ENCODE results near the gene RBP2.
A peak's percentile ranks its signal among the peaks of the same experiment; 100 is the strongest.

Gene RBP2

DNA sequence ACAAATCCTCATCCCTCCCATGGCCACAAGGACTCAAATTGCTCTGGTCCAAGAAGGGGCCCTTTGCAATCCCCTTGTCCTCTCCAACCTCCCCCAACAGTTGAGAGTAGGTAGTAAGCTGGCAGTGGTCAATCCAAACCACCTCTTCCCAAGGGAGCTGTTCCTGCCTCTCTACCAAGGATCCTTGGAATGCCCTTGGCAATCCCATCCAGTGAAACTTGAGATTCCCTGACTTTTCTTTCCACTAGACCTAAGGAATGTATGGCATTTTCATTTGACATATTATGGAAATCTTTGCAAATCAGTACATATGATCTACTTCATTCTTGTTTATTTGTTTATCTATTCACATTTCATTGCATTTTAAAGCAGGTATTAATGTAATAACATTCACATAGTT, 4.8 kb upstream of the RBP2 start:
- ATAC-seq, result no peak
- DNase-seq, result no peak

DNA sequence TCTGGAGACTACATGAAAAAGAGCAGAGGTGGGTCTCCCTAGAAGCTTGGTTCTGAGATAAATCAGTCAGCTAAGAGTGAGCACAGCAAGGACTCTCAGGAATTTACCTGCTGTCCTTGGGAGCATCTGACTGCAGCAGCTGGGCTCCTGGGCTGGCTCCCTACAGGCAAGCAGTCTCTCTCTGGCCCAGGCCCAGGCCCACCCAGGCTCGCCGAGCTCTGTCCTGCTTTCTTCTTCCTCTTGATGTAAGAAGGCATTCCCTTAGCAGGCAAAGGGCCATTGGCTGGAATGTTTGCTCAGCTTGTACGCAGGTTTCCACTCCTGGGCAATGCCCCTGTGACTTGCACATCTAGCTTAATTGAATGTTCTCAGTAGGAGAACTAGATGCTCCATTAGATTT, 4.3 kb upstream of the RBP2 start:
- ATAC-seq (no peak), DNase-seq (no peak)

DNA sequence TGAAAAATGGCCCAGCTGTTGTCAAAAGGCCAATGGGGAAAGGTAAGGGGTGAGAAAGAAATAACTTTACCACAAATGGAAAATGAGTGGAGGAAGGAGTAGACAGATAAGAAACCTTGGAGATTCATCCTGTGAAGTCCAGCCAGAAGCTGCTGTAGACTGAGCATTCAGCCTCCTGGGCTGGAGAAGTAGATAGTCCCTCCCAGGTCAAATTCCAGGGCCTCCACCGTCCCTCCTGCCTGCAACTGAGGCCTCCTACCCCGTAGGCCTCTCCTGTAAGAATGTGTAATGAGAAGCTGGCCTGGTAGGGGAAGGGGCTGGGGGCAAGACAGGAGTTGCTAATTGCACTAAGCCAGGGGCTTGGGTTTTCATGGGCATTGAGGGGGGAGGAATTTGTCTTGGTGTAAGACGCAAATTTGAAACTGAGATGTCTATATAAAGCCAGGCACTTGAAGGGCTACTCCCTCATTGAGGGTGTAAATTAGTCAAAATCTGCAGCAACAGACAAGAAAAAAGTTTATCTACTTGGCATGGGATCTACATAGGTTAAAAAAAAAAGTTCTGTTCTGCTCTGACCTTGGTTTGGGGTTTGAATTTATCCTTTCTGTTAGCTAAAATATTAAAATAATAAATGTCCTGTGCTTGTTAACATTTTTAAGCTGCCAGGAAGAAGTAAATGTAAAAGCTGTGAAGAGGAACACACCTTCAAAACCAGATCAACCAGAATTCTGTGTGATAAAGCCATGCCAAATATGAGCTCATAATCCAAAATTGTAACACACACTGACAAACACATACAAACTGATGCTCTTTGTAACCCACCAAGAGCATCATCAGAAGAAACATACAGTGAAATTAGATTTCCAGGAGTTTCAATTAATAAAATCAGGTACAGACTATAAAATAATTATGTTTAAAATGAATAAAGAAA, 1.7 kb upstream of the RBP2 start:
- no peak for ATAC-seq
- no peak for DNase-seq

DNA sequence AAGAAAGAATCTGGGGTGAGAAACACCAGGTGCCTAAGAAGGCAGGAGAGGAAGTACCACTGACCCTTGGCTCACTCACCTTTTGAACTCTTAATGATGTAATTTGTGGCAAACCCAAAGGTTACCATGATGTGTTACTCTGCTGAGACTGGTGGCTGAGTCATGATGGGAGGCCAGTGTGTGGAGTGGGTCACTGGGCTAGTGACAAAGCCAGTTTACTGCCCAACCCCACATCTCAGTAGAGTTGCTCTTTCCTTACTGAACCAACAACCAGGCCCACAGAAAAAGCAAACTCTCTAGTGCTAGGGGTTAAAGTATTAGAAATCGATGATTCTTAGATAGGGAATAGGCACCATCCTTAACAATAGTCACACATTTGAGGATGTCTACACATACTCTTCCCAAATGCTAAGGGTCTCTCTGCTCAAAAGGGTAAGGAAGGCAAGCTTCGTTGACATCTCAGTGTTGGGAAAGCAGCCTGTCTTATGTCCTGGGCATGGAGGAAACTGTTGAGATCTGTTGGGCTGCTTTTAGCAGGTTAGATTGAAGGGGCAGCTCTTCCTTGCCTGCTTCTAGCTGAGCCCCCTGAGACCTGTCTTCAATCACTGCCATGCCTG, 3.1 kb downstream of the RBP2 start:
- ATAC-seq (no peak), DNase-seq (no peak)

DNA sequence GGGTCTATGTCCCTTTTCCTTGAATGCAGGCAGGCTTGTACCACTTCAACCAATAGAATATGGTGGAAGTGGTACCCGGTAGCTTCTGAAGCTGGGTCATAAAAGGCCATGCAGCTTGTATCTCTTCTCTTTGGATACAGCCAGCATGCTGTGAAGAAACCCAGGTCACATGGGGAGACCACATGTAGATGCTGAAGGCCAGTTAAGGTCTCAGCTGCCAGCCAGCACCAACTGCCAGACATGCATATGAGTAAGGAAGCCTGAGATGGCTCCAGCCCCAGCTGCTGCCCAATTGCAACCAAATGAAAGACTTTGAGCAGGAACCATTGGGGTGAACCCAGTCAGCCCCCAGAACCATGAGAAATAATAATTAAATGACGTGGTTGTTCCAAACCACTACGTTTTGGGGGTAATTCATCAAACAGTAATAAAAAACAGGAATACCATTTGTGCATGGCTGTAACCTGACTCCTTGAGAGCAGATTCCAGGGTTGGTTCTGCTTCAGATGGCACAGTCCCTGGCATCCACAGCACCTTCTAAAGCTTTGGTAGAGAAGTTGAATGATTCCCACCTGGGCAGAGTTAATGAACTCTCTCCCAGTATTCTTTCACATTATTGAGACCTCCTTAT, 3.8 kb downstream of the RBP2 start:
- ATAC-seq, result no peak
- no peak for DNase-seq

DNA sequence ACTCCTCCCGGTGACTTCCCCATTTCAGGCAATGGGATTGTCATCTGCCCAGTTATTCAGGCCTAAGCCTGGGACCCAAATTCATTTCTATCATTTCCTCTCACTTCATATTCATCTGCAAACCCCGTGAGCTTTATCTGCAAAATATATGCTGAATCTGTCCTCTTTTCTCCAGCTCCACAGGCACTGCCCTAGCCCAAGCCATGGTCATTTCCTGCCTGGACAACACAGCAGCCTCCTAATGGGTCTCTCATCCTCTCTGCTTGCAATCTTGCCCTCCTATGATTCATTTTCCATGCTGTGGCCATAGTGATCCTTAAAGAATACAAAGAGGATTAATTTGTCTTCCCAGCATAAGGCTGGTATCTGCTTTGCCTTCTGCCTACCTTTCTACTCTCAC, 6.1 kb downstream of the RBP2 start:
- no peak for ATAC-seq

DNA sequence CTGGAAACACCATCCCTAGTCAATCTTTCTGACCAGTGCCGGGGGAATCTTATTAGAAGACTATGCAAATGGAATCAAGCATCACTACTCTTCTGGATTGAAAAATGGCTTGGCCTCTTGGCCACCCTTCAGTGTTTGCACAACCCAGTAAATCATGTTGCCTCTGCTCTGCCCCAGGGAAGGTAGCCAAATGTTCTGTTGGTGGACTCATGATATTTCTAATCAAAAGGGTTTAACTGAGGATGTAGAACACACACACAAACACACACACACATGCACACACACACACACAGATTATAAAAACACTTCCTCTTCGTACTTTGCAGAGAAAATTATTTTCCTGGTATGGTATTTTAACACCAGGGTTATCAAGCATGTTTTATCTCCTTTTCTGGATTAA, 7.9 kb downstream of the RBP2 start:
- ATAC-seq (no peak), DNase-seq (no peak)

More for the DNA sequence above, 6.1 kb downstream of the RBP2 start:
- DNase-seq, result no peak

DNA sequence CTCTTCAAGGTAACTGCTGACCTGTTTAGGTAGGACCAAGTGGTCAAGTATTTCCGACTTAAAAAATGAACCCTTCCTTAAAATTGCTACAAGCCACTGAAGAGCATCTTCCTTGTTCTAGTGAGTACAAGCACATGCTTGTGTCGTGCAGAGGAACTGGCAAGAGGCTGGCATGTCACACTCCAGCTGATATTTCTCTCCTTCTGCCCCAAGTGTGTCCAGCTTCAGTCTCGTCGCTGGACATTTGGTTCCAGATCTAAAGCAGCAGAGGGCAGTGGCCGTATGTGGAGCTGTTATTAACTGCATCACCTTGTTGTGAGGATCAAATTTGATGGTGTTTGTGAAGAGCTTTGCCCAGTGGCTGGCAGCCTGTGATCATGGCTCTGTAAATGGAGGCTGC, 10.0 kb downstream of the RBP2 start:
- DNase-seq, result no peak
- no peak for ATAC-seq

DNA sequence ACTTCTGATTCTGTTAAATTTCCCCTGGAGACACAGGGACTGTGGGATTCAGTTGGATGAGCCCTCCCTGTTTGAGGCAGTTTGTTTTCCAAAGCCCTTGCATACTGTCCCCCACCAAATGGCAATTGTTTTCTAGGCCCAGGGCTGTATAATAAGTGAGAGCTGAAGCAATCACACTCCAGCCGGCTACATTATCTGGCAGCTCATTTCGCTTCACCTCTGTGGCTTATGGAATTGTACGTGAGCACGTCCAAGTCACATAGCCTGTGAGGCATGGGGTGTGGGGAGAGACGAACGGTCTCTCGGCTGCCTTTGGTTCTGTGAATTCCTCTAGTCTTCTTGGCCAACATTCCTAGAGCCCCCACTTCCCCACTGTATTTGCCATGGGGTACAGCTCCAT, 10.7 kb downstream of the RBP2 start:
- DNase-seq (no peak), ATAC-seq (no peak)

DNA sequence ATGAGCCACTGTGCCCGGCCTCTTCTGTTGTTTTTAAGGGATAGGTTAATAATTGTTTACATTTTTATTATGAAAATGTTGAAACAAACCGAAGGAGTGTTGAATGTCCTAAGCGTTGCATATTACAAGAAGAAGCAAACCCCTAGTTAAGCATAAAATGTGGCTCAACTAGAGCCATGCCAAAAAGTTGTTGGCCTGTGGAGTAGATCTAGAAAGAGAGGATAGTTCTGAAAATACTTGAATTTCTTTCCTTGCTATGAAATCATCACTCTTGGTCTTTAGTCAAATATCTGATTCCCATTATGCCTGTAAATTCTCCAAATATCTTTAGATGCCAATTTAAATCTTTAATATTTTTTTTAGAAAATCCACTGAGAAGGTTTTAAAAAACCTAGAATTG, 12.8 kb downstream of the RBP2 start:
- ATAC-seq (no peak), DNase-seq (no peak)

DNA sequence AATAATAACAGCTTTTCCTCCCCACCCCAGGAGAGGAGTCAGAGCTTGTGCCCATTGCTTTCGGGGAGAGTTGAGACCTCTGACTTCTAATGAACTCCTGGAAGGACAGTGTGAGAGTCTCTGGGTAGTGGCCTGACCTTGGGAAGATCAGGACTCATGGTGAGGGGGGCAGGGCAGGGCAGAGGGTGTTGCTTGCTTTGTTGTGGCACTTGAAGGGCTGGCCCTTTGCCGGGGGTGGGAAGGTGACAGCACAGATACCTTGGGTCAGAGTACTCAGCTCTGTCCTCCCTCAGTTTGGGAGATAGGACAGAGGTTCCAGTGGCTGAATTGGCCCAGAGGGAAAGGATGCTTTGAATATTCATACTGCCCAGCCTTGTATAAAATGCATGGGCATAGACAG, 15.8 kb downstream of the RBP2 start:
- ATAC-seq (no peak), DNase-seq (no peak)

DNA sequence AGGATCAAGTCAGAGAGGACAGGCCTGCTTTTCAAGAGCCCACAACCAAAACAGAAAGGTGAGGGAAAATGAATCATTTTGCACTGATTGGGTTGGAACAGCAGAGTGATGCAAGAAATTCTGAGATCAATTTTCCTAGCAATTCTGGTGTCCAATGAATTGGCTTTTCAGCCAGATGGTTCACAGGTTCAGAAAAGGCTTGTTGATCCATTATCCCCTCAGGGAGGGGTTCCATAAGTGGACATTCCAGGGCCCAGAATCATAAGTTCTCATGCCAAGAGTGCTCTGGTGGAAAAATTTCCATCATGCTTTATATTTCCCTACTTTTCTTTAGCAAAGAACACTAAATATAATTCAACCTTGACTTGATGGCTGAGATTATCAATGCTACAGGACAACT, 16.2 kb downstream of the RBP2 start:
- DNase-seq (no peak), ATAC-seq (no peak)

DNA sequence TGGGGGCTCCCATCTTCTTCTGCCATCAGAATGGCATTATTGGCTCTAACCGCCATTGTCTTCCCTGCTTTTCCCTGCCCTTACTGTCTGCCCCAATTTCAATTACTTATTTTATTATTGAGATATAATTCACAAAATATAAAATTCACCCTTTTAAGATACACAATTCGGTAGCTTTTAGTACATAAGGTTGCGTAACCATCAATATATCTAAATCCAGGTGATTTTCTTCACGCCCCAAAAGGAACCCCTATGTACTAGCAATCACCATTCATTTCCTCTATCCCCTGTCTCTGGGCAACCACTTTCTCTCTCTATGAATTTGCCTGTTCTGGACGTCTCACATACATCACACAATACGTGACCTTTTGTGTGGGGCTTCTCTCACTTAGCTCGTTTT, 18.0 kb downstream of the RBP2 start:
- no peak for DNase-seq
- ATAC-seq, result no peak

DNA sequence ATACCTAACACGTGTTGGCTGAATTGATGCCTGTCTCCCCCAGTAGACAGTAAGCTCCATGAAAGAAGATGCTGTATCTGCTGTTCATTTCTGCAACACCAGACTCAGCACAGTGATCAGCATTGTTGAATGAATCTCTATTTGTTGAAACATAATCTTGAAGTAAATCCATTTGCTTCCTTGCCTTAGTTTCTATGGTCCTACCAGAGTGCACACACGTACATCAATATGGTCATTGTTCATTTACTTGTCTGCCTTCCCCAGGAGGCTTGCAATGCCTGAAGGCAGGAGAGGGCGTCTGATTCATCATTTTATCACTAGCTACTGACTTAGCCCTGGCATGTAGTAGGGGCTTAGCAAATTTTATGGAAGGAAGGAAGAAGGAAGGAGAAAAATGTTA, 19.2 kb downstream of the RBP2 start:
- no peak for DNase-seq
- ATAC-seq, result no peak

DNA sequence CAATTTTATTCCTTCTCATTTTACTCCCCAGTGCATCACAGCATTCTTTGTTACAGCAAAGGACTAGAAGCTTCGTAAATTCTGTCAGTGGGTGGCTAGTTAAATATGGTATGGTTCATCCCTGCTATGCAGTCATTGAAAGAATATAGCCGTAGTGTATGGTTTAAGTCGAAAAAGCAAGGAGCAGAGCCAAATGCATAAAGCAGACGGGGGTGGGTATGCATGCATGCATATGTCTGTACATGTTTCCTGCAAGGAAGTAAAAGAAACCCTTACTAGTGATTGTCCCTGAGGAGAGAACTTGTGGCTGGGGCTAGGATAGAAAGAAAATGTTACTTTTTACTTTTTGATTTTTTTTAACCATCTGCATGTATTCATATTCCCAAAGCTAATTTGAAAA, 19.9 kb downstream of the RBP2 start:
- no peak for DNase-seq
- no peak for ATAC-seq

DNA sequence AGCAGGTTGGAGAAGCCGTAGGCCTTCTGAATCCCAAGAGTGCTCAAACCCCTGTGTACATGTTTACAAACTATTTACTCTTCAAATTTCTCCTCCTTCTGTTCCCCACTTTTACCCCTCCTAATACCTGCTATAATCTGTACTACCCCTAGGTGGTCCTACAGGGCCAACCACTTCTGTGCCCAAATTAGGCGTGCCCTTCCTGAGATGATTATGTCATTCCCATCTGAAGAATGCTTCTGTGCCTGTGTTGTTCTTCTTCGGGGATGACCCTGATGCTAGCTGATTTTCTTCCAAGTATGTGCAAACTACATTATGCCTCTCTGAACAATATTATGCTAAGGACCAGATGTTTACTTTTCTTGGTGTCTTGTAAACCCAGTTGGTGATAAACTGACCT, 20.5 kb downstream of the RBP2 start:
- no peak for ATAC-seq

DNA sequence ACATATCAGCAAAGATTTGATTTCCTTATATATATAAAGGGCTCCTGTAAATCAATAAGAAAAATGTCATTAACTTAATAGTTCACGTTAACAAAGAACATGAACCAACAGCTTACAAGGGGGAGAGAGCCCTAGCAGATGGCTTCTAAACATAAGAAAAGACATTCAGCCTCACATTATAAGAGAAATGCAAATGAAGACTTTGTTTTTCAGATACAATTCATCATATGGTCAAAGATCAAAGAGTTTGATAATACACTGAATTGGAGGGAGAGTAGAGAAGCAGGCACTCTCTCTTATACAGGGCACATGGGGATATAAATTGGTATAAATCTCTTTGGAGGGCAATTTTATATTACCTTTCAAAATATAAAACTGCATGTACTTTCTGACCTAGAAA, 21.1 kb downstream of the RBP2 start:
- ATAC-seq, result no peak
- DNase-seq, result no peak

More for the DNA sequence above, 20.5 kb downstream of the RBP2 start:
- no peak for DNase-seq

DNA sequence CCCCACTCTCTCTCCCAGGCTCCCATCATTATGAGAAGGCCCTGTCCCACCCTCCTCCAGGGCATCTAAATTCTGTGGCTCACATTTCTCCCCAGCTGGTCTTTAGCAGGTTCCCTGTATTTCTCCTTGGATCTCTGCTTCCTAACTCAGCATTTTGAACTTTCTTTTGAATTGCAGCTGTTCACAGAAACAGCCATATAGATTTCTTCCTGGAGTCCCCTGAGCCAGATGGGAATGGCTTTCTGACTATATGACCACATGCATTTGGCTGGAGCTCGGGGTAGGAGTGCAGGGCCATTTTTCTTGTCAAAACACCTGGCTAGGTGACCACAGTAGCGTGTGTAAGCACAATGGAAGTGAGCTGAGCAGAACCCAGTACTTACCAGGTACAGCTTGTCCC, 22.0 kb downstream of the RBP2 start:
- ATAC-seq, result no peak

DNA sequence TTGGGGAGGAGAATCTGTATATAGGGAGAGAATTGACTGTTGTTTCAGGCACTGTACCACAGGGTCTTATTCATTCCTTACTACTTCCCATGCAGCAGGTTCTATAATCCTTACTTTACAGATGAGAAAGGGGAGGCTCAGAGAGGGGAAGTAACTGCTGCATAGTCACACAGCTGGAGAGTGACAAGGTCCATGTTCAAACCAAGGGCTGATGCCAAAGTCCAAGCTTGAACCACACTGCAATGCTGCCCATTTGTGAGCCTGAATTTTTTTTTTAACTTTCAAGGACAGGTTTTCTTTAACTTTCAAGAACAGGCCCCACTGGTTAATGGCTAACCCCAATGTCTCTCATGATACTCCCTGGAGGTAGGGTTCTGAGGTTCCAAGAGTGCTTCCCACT, 26.2 kb downstream of the RBP2 start:
- ATAC-seq (no peak), DNase-seq (no peak)

More for the DNA sequence above, 22.0 kb downstream of the RBP2 start:
- DNase-seq, result no peak

DNA sequence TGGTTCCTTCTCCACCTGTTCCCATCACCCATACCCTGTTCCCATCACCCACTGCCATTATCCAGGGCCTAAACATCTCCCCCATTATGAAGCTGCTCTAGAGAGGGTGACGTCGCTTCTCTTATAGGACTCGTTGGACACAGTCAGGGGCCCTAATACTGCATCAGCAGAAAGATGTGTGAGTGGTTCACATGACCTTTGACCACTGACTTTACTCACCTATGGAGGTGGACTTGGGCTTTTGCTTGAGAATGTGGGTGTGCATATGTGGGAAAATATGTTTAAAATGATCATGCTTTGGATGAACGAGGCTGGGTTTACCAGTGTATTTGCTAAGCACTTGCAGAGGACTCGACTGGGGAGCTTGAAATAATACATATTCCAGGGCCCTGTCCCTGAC, 26.8 kb downstream of the RBP2 start:
- DNase-seq (no peak), ATAC-seq (no peak)

DNA sequence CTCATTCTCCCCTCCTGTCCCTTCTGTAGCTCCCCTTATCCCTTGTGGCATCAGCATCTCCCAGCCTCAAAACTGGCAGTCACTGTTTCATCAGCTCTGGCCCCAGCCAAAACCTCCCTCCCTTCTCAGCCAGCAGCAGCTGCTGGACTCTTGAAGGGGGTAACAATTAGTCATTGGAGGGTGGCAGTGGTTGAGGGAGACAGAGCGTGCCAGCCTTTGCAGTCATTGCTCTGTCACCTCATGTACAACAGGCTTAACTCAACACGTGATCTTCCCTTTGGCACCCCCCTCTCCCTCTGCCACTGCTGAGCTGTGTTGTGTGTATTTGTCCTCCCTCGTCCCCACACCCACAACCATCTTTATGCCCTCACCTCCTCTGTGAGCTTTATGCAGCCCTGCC, 28.2 kb downstream of the RBP2 start:
- DNase-seq, result no peak
- ATAC-seq, result peak; percentile 40

DNA sequence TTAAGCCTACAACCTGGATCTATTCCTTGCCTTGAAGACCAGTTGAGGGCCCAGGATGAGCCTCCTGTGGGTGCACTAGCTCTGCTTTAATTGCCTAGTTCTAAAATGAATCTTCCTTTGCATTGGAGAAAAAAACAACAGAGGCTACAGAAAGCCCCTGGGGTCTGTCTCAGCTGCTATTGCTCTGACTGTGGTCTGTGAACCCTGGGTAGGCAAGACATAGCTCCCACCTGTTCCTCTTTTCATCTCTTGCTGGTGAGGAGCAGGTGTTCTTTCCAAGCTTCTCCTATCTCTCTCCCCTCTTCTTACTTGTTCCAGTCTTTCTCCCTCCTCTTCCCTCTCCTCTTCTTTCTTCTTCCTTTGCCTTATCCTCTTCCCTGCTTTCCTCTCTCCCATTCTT, 28.8 kb downstream of the RBP2 start:
- DNase-seq (no peak), ATAC-seq (no peak)

DNA sequence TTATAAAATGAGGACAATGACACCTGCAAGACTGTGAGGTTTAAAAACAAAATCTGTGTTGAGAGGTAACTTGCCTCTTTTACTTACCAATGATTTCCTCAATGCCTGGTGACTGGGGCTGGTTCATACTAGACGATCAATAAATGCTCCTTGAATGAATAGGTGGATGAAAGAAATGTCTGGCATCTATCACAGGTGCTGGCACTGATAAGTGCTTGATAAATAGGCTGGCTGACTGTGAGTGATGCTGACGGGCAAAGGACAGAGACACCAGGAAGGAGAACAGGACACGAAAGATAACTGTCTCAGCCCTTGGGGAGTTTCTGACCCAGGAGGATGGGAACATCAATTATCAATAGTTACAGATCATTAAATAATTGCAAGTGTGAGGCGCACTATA, 31.9 kb downstream of the RBP2 start:
- no peak for ATAC-seq
- DNase-seq, result no peak

DNA sequence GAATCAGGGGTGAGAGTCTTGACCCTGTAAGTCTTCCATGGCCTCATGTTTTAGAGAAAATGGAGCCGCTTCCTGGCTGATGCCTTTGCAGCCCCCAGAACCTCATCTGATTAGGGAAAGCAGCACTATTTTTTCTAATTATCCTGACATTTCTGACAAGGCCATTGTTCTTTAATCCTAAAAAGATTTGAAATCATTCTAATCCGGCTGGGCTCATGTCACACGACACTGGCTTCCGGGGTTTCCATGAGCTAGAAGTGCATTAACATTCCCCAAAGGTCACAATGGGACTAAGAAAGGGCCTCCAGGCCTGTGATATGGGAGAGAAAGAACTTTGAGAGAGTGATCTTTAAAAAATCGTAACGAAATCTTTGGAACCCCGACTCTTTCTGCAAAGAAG, 33.1 kb downstream of the RBP2 start:
- ATAC-seq (no peak), DNase-seq (no peak)

Measured in stimulated activated naive CD8-positive, alpha-beta T cell treated with anti-CD3 and anti-CD28 coated beads, Interleukin-15, Interleukin-2, amounts not matched to agents 100 U/mL and 50 U/mL, for 24 hours (primary cell).